Ectodermal cell (in vitro differentiated cells): ENCODE measurements around the gene SHISA9.

Source experiments
- H3K27ac ChIP-seq: 2 replicates; pipeline ENCODE4 v1.7.0; 2013; ENCODE audit warnings: mild to moderate bottlenecking, low read depth, low read length; ENCODE audit not compliant: insufficient read depth, poor library complexity, severe bottlenecking
- H3K27me3 ChIP-seq: 2 replicates; pipeline ENCODE4 v1.7.0; 2013; ENCODE audit warnings: mild to moderate bottlenecking, low read length; ENCODE audit not compliant: insufficient read depth, control insufficient read depth, poor library complexity, severe bottlenecking
- H3K36me3 ChIP-seq: one replicate; pipeline ENCODE4 v1.7.0; 2013; ENCODE audit warnings: low read length; ENCODE audit not compliant: control insufficient read depth, insufficient read depth
- H3K4me1 ChIP-seq: one replicate; pipeline ENCODE4 v1.7.0; 2013; ENCODE audit warnings: low read length; ENCODE audit not compliant: control insufficient read depth, insufficient read depth
- H3K4me3 ChIP-seq: 2 replicates; pipeline ENCODE4 v1.7.0; 2013; ENCODE audit warnings: low read depth, low read length, control low read depth; ENCODE audit not compliant: insufficient read depth
- H3K9me3 ChIP-seq: 2 replicates; pipeline ENCODE4 v1.7.0; 2013; ENCODE audit warnings: mild to moderate bottlenecking, low read length, moderate library complexity; ENCODE audit not compliant: control insufficient read depth
- WGBS, 2 experiments: methylation state at CpG; one replicate each; pipeline ENCODE4 v1.1.7; 2013; ENCODE audit warnings: missing lambda C conversion rate in 2 of 2; 5-methylcytosine and 5-hydroxymethylcytosine counted together

SHISA9 gene

DNA sequence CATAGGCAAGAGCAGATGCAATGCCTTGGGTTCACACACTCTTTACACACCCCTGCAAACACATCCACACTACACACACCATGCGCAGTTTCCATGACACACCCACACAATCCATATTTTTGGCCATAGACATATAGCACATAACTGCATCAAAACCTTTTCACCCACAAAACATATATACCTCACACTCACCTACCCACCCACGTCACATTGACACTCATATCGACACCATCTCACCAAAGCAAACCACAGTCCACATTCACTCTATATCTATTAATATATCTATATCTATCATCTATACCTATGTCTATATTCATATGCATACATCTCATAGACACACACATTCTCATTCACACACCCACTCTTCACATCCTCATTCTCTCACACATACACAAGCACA lies 246.9 kb downstream of the SHISA9 start:
- WGBS, 2 experiments = 89 to 97% methylated on average over 3 of the region's 3 CpGs
- Histone ChIP-seq H3K4me3 (no peak overlapping the region), H3K4me1 (peaks cover under 1% of the 10 kb centered on the region), H3K9me3 (no peaks in the 10 kb centered on the region), H3K27me3 (no peaks in the 10 kb centered on the region), H3K36me3 (no peaks in the 10 kb centered on the region), H3K27ac (no peak overlapping the region)

DNA sequence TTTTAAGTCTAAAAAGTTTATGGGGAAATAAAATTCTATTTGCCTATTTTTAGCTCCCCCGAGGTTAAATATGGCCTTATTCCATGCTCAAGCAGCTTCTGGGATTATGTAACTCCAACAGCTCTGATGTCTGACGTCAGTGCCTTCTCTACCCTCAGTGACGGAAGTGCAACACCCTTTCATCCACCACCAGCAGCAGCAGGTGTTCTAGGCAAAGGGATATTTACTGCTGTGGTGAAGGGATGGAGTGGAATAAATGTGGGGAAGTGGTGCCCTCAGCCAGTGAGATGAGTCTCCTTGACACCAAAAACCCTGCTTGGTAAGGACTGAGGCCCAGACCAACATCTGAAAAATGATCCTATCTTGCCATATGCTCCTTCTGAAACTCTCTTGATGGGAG lies 247.4 kb downstream of the SHISA9 start:
- no peaks in the 10 kb centered on the region for H3K27me3 ChIP-seq
- no peak overlapping the region for H3K27ac ChIP-seq
- peaks cover 3% of the 10 kb centered on the region for H3K4me1 ChIP-seq
- 80 to 85% methylated on average over 2 to 3 of the region's 3 CpGs for WGBS, 2 experiments
- no peaks in the 10 kb centered on the region for H3K36me3 ChIP-seq
- H3K9me3 ChIP-seq = no peaks in the 10 kb centered on the region
- H3K4me3 ChIP-seq = no peak overlapping the region

DNA sequence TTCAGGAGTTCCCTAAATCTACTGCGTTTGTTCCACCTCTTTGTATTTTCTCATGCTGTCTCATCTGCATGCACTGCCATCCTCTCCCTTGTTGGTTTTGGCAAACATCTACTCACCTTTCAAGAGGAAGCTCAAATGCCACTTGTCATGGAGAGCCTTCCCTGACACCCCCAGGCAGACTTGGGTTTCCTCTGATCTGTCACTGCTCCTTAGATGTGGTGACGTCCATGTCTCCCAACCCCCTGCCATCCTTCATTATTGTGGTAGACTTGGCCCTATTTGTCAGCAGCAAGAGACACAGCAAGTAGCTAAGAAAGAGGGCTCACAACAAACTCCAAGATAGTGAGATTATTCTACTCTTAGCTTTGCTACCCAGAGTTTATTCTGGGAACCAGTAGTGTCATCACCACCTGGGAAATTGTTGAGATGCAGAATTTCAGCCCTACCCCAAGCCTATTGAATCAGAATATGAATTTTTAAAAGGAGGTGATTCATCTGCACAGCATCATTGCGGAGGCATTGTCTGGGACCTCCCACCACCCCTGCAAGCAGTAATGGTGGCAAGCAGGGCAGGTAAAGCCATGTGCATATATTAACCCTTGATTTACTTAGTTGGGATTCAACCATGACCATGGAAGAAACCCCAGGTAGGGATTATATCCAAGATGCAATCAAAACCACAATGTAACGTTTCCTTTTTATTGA lies 248.9 kb downstream of the SHISA9 start:
- H3K4me3 ChIP-seq = no peak overlapping the region
- H3K4me1 ChIP-seq = peaks cover 3% of the 10 kb centered on the region
- no peak overlapping the region for H3K27ac ChIP-seq
- H3K27me3 ChIP-seq = no peaks in the 10 kb centered on the region
- 74 to 76% methylated on average over 4 of the region's 4 CpGs for WGBS, 2 experiments
- no peaks in the 10 kb centered on the region for H3K9me3 ChIP-seq
- H3K36me3 ChIP-seq = no peaks in the 10 kb centered on the region

DNA sequence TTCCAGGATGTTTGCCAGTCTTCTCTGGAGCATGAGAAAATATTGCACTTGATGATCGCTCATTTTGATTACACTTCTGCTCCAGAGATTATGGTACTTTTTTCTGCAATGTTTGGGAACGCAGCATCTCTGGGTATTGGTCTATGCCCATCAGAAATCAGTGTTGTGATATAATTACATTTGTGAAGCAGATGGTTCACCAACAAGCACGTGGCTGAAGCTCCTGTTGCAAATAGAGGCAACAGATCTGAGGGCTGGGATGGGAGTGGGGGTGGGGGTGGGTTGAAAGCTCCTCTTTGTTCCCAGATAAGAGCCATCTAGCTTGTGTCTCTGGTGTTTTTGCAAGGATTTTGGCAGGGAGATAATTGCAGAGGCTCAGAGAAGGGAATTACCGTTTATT lies 252.3 kb downstream of the SHISA9 start:
- Histone ChIP-seq H3K27ac (no peak overlapping the region), H3K9me3 (no peaks in the 10 kb centered on the region), H3K4me1 (peaks cover 14% of the 10 kb centered on the region), H3K27me3 (no peaks in the 10 kb centered on the region), H3K36me3 (no peaks in the 10 kb centered on the region), H3K4me3 (no peak overlapping the region)
- WGBS, 2 experiments = 76 to 80% methylated on average over 3 of the region's 4 CpGs

DNA sequence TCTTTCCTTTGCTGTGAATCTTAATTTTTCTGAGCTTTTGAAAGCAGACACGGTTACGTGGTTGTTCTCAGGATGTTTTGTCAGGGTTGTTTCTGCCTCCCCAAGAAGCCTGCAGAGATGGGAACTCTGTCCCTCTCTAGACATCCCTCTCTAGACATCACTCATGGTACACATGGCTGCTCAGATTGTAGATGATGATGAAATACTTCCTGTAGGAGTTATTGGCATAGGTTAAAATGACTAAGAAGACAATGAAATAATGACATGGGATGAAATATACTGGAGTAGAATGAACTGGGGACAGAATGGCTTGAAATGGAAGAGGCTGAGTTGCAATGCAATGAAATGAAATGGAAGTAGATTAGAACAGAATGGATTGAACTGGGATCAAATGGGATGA lies 253.4 kb downstream of the SHISA9 start:
- whole genome bisulfite sequencing, 2 experiments = 86 to 90% methylated on average over 2 of the region's 2 CpGs
- Histone ChIP-seq H3K27ac (no peak overlapping the region), H3K4me1 (peaks cover 14% of the 10 kb centered on the region), H3K9me3 (no peaks in the 10 kb centered on the region), H3K36me3 (no peaks in the 10 kb centered on the region), H3K27me3 (no peaks in the 10 kb centered on the region), H3K4me3 (no peak overlapping the region)

DNA sequence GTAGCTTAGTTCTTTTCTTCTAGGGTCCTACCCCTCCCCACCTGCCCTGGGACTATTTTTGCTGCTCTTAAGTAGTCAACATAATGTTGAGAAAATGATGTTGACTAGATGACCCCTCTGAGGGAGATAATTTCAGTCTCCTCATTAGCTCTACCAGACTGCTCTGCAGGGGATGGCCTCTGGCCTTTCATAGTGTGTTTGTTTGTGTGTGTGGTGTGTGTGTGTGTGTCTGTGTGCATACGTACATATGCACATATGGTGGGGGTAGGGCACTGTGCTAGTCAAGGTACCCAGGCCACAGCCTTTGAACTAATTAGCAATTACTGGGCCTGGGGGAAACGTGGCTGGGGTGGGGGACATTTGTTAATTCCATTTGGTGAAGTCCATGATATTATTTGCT lies 254.0 kb downstream of the SHISA9 start:
- Histone ChIP-seq H3K4me3 (no peak overlapping the region), H3K4me1 (peaks cover 14% of the 10 kb centered on the region), H3K27ac (no peak overlapping the region), H3K27me3 (no peaks in the 10 kb centered on the region), H3K9me3 (no peaks in the 10 kb centered on the region), H3K36me3 (no peaks in the 10 kb centered on the region)
- WGBS, 2 experiments = 53 to 64% methylated on average over 2 of the region's 2 CpGs

DNA sequence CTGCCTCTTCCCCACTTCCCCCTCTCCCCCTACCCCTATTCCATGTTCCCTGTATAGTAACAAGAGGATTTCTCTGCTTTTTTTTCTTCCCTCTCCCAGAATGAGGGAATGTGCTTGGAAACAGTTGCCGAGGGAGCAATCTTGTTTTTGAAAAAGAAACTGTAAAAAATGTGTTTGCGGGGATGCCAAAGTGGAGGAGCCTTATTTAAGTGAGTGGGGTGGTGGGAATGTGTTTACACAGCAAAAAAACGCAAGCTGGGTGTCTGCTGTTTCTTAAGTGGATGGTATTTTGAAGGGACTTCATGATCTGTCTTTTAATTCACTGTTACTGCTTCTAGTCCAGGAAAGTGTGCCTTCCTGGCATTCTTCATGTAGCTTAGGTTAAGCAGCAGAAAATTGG lies 254.4 kb downstream of the SHISA9 start:
- 86 to 88% methylated on average over 3 of the region's 3 CpGs for WGBS, 2 experiments
- H3K4me3 ChIP-seq = no peak overlapping the region
- H3K4me1 ChIP-seq = peaks cover 14% of the 10 kb centered on the region
- no peaks in the 10 kb centered on the region for H3K36me3 ChIP-seq
- H3K27ac ChIP-seq = no peak overlapping the region
- no peaks in the 10 kb centered on the region for H3K9me3 ChIP-seq
- H3K27me3 ChIP-seq = no peaks in the 10 kb centered on the region

DNA sequence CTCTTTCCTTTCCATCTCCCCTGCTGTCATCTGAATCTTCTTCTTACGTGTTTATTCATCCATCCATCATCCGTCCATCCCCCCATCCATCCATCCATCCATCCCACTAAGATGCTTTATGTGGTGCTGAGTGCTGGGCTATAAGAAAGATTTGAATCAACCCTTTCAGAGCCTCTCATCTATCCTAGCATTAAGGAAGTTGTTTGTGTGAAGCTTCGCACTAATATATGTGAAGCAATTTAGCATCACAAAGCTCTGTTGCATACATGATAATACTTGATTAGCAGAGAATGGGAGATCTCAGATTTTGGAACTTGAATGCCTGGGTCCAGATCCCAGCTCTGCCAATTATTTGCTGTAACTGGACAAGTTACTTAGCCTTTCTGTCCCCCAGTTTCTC lies 255.7 kb downstream of the SHISA9 start:
- 54 to 66% methylated on average over 3 of the region's 3 CpGs for WGBS, 2 experiments
- Histone ChIP-seq H3K9me3 (no peaks in the 10 kb centered on the region), H3K27me3 (no peaks in the 10 kb centered on the region), H3K27ac (no peak overlapping the region), H3K4me1 (peaks cover 14% of the 10 kb centered on the region), H3K4me3 (no peak overlapping the region), H3K36me3 (no peaks in the 10 kb centered on the region)

DNA sequence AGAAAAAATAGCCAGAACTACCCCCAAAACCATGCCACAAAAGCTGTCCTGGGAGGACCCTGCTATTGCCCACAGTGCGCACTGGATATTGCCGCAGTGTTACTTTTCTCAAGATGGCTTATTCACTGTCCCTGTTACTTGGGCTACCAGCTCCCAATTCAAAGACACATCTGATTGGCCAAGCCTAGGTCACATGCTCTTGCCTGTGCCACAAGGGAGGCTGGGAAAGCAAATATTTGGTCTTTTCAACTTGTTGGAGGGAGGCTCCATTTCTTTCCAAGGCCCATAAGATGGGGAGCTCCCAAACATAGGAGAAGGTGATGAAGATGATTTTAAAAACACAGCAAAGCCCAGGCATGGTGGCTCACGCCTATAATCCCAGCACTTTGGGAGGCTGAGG lies 257.0 kb downstream of the SHISA9 start:
- Histone ChIP-seq H3K36me3 (no peaks in the 10 kb centered on the region), H3K9me3 (no peaks in the 10 kb centered on the region), H3K27me3 (no peaks in the 10 kb centered on the region), H3K27ac (no peak overlapping the region), H3K4me1 (peaks cover 13% of the 10 kb centered on the region), H3K4me3 (no peak overlapping the region)
- WGBS, 2 experiments = 96% methylated on average over 3 of the region's 3 CpGs

DNA sequence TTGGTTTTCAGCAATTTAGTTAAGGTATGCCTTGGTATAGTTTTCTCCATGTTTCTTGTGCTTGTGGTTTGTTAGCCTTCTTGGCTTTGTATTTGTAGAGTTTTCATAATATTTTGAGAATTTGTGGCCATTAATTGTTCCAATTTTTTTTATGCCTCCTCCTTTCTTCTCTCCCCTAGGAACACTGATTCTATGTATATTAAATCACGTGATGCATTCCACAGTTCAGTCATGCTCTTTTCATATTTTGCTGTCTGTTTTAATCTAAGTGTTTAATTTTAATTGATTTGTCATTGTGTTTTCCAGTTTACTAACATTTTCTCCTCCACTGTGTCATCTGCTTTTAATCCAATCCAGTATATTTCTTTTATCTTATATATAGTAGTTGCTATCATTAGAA lies 263.6 kb downstream of the SHISA9 start:
- no peaks in the 10 kb centered on the region for H3K9me3 ChIP-seq
- WGBS, 2 experiments = 100% methylated on average over 1 of the region's 1 CpG; no CpG with 5 or more reads in 1 of the 2 experiments
- H3K27ac ChIP-seq = no peak overlapping the region

More for the DNA sequence above, 263.6 kb downstream of the SHISA9 start:
- Histone ChIP-seq H3K27me3 (no peaks in the 10 kb centered on the region), H3K4me3 (no peak overlapping the region), H3K4me1 (peaks cover 4% of the 10 kb centered on the region), H3K36me3 (no peaks in the 10 kb centered on the region)
